ENCODE measurements around the gene MLYCD.

- TF ChIP-seq CTCF (IDR thresholded peaks at IDR 0.05), result no peak
- TF ChIP-seq POLR2A (IDR thresholded peaks at IDR 0.05), result no peak
Observed at GRCh38 chr16:83928341-83929055, 29.6 kb downstream of the MLYCD start.
